Putamen (tissue), 1 donor: ENCODE results near the gene MBD3.
A peak's percentile ranks its signal among the peaks of the same experiment; 100 is the strongest.

ENCODE experiments used
- DNase-seq: peaks from one replicate; pipeline ENCODE4 v3.0.0-alpha.2; 2016; ENCODE audit warnings: low spot score

MBD3 gene

GRCh38 chr19:1619094-1619439 is 26.4 kb upstream of the MBD3 start:
- no peak for DNase-seq

- no peak for DNase-seq
These were observed 25.8 kb upstream of the MBD3 start for GRCh38 chr19:1618157-1619093.

DNA sequence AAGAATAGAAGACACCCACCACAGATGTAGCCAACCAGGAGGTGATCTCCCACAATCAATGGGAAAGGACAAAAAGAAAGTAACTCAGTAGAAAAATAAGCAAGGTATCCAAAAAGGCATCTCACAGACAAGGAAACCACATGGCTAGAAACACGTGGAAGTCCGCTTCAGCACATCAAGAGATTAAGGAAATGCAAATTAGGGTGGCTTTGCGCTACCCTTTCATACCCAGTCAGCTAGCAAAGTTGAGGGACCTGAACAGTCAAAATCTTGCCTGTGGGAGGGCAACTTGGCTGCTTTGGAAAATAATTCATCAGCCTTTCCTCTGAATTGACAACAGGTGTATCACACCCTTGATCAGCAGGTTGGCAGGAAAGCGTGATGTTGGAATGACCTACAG is 24.2 kb upstream of the MBD3 start:
- DNase-seq, result no peak

DNA sequence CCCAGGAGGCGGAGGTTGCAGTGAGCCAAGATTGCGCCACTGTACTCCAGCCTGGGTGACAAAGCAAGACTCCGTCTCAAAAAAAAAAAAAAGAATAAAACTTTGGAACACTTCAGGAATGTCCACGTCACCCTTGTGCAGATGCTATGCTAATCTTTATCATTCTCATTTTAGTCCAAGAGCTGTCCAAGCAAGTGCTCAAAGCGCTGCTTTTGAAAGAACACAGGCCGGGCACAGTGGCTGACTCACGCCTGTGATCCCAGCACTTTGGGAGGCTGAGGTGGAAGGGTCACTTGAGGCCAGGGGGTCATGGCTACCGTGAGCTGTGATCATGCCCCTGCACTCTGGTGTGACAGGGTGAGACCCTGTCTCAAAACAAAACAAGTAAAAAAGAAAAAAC is 23.7 kb upstream of the MBD3 start:
- no peak for DNase-seq

- DNase-seq, result no peak
These were observed 22.6 kb upstream of the MBD3 start for GRCh38 chr19:1615156-1615765.

DNA sequence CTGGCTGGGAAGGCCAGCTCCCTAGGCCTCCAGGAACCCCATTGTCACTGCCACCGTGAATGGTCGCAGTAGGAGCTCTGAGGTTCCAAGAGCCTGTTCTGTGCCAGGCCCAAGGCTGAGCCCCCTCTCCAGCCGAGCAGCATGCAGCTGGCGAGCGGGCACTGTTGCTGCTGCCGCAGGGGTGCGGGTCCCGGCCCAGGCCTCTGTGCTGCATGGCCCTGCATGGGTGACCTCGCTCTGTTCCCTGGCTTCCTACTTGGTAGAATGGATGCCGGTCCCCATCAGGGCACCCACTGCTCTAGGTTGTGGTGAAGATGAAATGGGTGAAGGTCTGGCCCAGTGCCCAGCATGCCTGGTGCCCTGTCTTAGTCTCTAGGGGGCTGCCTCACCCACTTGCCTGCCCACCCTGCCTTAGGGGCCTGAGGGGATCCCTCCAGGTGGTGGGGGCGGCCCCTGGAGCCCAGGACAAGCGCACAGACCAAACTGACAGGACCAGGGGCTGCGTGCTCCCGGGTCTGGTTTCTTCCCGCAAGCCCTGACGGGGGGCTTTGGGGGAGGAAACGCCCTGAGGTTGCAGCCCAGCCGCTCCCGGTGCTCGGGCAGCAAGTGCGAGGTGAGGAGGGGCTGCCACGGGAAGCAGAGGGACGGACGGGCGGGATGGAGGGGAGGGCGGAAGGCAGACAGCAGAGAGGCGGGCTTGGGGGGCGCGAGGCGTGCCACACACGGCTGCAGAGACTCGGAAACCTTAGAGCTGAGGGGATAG is 21.3 kb upstream of the MBD3 start:
- no peak for DNase-seq

GRCh38 chr19:1613146-1613545 is 20.5 kb upstream of the MBD3 start:
- DNase-seq, result no peak

- no peak for DNase-seq
These were observed 19.7 kb upstream of the MBD3 start for GRCh38 chr19:1612114-1613086.

DNA sequence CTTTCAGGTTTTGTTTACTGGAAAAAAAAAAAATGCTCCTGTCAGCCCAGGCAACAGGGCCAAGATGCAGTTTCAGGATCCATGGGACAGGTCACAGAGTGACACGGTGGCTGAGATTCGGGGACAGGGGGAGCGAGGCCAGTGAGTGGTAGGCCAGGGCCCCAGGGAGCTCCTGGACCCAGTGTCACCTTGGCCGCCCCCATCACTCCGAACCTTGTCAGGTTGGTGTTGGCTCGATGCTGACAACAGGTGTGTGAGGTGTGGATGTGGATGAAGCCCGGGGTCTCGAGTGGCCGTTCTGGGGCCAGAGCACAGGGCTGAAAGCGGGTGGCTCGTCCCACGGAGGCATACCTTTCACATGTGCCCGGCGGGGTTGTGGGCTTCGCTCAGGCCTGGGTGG is 18.7 kb upstream of the MBD3 start:
- no peak for DNase-seq

DNA sequence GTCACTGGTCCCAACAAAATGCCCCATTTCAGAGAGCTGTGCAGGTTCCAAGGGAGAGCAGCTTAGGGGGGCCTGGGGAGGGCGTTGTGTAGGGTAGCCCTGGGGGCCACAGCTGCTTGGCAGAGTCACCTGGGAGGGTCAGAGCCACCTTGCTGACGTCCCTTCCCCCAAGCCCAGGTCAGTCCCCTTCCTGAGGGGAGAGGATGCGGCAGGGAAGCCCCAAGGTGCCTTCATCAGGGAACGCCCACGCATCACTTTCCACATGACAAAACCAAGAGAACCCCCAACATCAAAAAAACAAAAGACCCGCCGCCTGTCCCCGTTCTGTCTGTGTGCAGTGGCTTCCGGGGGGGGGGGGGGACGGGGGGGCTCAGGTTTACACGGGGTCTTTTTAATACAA is 17.9 kb upstream of the MBD3 start:
- no peak for DNase-seq

DNA sequence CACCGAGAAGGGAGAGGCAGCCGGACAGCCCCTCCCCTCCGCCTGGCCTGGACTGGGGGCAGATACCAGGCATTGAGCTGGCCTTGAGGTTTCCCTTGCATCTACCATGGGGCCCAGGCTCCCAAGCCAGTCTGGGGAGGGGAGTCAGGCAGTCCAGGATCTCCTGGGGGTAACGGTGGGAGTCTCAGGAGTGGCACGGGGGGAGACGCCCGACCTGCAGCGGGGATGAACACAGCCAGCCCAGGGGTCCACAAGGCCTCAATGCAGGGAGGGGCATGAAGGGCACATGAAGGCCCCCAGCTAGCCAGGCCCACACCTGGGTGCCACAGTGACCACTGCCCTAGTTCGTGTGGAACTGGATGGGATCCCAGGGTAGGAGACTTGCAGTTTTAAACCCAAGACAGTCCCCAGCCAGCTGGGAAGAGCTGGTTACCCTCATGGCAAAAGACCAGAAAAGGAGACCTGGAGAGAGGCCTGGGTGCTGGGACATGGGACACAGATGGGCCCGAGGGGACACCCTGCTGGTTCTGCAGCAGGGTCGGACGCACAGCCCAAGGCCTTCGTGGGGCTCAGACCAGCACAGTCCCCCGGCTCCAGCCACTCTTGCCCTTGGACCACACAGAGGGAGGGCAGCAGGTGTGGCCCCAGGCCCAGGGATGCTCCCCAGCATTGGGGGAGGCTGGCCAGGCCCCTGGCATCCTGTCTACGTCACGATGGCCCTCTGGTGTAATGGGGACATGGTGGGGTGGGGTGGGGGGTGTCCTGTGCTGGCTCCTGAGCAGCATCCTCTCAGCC is 17.2 kb upstream of the MBD3 start:
- no peak for DNase-seq

DNA sequence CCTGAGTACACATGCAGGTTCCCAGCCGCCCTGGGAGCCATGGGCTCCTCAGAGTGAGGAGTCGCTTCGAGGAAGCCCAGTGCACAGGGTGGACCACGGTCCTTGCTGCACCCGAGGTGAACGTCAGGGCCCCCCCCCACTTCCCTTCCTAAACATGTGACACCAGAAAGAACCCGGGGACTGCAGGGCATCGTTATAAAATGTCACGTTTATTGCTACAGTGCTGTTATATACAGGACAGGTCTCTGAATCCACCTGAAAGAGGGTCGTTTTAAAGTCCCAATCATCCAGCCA is 16.4 kb upstream of the MBD3 start:
- no peak for DNase-seq

DNA sequence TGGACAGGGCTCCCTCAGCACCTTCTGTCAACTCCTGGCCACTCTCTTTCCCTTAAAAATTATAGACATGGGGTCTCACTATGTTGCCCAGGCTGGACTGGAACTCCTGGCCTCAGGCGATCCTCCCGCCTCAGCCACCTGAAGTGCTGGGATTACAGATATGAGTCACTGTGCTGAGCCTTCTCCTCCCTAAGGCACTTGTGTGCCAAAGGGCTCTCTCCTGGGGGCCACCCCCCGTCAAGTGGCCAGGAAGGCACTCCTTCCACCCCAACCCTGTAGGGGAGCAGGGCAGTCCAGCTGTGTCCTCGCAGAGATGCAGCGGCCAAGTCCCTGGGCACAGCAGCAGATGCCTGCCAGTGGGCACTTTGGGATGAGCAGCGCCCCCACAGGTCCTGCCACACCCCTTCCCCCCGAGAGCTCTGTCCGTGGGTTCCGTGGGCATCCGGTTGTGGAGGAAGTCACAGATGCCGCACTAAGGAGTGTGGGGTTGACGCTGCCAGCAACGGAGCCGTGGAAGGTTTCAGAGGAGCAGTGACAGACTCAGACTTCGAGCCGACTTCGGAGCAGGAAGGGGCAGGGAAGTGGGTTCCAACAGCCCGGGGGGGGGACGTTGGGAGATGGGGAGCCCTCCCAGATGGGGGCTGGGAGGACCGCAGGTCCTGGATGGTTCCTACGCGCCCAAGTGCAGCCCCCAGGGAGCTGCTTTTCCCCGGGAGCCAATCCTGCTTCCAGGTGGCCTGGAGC is 15.9 kb upstream of the MBD3 start:
- no peak for DNase-seq

DNA sequence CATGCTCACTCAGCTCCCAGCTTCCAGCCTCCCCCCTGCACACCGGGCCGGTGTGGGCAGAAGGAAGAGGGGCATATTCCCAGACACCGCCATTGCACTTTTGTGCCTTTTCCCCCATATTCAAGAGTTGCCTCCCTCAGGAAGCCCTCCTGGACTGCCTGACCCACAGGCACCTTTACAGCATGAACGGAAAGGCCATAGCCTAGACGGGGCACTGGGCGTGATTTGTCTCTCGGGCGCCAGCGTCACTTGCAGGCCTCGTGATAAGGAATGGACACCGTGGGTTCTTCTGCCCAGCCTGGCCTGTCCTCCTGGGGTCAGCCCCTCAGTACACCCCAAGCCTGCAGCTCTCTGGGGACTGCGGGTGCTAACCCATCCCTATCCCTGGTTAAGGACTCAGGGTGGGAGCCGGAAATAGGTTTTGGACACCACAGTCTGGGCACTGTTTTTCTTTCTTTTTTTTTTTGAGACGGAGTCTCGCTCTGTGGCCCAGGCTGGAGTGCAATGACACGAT is 13.5 kb upstream of the MBD3 start:
- DNase-seq, result no peak

DNA sequence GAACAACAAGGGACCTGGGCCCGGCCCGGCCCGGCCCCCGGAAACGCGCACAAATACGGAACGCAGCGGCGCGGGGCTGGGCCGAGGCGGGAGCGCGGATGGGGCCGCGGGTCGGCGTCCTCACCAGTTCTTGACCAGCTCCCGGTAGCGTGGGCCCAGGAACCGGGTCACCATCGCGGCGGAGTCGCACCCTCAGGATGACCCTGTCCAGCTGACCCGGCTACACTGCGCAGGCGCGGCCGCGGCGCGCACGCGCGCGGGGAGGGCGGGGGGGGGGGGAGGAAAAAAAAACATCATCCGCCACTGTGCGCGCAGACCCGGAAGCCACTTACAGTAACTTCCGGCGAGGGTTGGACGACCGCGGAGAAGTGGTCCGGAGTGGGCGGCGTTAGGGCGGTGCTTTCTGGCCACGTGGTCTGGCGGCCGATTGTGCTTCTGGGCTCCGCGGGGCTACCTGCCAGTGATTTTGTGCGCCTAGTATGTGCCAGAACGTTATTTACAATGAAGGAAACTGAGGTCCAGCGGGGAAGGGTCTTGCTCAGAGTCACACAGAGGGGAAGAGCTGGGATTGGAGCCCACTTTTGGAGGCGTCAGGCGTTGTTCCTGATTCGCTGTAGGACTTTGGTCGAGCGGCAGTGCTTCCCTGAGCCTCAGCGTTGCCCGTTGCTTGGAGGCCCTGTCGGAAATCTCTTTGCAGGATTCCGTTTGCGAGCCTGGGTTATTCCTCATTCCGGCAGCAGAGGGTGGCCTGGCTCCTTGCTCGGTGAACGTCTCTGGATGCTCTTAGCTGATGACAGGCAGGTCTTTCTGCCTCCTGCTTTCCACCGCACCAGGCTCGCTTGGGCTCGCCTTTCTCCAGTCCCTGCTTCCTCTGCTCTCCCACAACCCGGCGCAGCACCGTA is 12.8 kb upstream of the MBD3 start, which contains the start of gene UQCR11:
Gene UQCR11, minus strand, starts transcription at position 227 of the 902 bp plus-strand sequence. Its CDS starts 53 bp downstream, at position 174.
- peak; percentile 97 for DNase-seq

DNA sequence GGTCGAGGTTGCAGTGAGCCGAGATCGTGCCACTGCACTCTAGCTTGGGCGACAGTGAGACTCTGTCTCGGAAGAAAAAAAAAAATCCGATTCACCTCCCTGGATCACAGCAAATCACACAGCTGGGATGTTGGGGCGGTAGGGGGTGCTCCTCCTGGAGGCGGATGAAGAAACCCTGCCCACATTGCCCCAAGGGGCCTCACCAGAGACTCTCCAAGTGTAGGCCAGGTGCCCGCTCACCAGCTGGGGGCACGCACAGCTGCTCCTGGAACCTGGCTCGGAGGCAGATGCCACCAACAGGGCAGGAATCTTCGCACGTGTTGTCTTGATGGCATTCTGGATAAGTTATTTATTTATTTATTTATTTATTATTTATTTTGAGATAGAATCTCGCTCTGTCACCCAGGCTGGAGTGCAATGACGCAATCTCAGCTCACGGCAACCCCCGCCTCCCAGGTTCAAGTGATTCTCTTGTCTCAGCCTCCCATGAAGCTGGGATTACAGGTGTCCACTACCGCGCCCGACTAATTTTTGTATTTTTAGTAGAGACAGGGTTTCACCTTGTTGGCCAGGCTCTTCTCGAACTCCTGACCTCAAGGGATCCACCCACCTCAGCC is 9.5 kb upstream of the MBD3 start:
- no peak for DNase-seq

GRCh38 chr19:1601613-1602064 is 9.0 kb upstream of the MBD3 start:
- DNase-seq, result no peak

- no peak for DNase-seq
These were observed 6.8 kb upstream of the MBD3 start for GRCh38 chr19:1599460-1599846.
